Right renal pelvis (tissue), 4 donors: Measurements from ENCODE around the gene IKBKE. TPM values are rescaled to one million over a fixed set of nuclear protein-coding genes. Genes with fewer than 3 reads are reported as not detected.

Source experiments
- DNase-seq, 4 donors: peaks; one replicate each; pipeline ENCODE4 v3.0.0-alpha.2; 2013; ENCODE audit warnings: low read depth in 4 of 4, low spot score in 3 of 4, missing footprints in 1 of 4
- polyA plus RNA-seq, 4 donors: library from polyadenylated mRNA; unstranded; fragments of 120-200 nt; gene quantifications; one replicate each; pipeline ENCODE4 v1.2.1, GENCODE V29; 2013; ENCODE audit not compliant: insufficient read length in 4 of 4

The IKBKE gene
- 1 to 10 TPM; 4.3 to 4.9 (median 4.6) TPM for polyA plus RNA-seq

DNA sequence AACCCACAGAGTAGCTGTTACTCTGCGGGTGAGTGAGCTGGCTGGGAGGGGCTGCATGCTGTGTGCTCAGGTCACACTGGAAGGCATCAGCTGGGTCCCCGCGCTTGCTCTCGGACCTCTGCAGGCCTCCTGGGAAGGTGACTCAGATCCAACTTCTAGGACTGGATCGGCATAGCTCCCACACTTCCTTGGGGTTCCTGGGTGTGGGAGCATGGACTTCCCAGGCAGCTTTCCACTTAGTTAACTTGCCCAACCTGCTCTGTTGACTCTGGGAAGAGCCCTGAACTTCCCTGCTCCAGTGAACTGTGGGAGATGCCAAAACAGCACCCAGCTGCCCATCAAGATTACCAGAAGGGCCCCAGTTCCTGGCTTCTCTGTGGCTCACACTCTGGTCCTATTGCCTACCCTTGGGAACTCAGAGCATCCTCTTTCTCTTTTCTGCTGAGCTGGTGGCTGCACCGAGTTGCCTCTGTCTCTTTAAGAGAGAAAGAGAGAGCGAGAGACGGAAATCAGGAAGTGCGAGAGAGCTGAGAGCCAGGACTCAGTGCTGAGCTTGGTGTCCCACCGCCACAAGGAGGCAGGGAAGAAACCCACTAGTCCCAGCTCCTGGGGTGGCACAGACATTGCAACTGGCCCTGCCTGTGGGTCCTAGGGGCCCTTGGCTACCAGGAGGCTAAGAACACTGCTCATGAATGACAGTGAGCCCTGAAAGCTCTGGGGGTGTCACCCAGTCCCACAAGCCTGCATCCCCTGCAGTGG, at the start of gene IKBKE:
IKBKE (plus strand) TSS at position 544 of the 759 bp plus-strand sequence. CDS start 2,752 bp downstream, outside the sequence.
- DNase-seq, result no peak

DNA sequence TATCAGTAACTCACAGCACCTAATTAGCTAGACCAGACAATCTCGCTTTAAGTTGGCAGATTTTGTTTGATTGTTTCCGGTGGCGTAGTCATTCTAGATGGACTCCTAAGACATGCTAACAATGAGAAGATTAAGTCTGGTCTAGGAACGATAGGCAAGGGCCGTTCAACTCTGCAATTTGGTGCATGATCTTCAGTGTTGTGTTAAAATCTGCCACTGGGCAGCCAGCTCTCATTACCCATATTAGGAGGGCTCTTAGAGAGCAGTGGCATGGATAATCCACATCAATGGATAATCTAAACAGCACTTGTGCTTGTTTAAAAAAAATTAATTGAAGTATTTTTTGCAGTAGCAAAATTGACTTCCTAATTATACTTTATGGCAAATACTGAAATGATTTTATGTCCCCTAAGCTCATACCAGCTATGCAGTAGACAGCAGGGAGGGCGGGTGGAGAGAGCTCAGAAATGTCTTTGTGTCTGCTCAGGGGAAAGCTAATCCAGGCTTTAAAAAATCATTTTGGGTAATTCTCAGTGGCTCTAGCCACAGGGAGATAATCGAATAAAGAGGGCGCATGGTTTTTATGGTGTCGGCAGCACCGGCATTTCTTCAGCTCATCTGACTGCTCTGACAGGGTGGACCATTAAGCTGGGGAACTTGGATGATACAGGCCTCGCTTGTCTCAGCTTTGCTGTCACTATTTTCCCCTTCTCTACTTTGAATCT, 48.5 kb upstream of the IKBKE start:
- DNase-seq, result no peak

DNA sequence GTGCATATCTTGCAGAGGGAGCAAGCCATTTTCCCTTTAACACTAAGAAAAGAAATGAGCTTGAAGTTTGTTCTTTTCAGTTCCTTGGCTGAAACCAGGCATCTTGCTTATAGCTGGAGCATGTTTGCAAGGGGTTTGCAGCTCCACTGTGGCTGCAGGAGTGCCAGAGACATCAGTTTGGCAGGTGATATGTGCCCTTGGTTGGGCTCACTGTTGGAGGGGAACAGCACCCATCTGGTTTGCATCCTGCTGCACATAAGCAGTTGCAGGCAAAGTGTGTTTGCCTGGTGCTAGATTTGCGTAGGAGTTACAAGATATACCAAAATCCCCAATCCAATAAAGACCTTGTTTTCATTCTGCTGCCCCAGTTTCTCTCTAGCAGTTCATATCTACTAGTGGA, 47.8 kb upstream of the IKBKE start:
- DNase-seq, result no peak

GRCh38 chr1:206427291-206427690, 43.0 kb upstream of the IKBKE start:
- DNase-seq, result no peak

DNA sequence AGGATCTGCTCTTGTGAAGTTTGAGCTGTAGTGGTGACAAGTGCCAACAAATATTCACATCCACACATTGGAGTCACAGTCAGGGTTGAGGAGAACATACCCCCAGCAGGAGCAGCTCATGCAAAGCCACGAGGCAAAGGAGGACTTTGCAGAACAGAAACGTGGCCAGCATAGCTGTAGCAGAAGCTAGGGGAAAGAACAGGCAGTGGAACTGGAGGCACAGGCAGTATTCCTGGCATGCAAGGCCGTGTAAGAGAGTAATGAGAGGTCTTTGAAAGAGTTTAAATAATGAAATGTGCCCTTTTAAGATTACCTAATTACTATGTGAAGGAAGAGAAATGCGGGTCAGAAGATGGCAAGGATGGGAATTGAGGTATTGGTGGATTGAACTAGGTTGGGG, 40.9 kb upstream of the IKBKE start:
- no peak for DNase-seq

DNA sequence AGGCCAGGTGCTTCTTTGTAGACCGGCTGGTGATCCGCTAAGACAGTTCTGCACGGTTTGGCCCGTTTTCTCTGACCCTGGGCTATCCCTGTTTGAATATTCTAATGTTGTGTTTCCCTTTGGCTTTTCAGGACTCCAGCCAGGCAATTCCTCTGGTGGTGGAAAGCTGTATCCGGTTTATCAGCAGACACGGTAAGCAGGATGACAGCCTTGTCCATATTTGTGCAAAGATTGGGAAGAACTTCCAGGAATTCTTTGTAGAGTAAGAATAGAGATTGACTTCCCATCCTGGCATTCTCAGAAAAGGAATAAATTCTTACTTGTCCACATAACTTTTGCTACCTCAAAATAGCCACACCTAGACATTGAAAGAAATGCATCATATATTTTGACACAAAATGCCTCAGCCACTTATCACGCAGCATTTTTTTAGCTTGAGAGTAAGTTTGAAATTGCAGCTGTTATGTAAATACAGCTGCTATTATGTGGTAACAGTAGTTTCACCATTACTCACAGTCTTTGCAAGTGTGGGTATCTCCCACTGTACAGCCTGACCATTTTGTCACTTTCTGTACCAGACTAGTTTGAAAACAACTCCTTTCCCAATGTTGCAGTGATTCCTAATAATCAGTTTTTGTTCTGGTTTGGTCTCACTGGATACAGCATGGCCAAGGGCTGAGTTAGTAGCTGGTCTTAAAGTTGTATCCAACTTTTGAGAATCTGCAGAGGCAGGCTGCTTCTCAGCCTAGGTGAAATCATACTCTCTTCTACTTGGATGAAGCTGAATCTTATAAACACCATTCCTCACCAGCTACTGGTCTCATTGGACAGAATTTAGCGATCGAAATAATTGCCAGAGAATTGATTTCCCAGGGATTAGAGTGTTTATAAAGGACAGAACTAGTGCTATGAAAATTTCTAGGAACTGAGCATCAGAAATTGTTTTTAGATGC, 40.0 kb upstream of the IKBKE start:
- DNase-seq, result no peak

- no peak for DNase-seq
Observed at GRCh38 chr1:206435445-206435844, 34.8 kb upstream of the IKBKE start.

DNA sequence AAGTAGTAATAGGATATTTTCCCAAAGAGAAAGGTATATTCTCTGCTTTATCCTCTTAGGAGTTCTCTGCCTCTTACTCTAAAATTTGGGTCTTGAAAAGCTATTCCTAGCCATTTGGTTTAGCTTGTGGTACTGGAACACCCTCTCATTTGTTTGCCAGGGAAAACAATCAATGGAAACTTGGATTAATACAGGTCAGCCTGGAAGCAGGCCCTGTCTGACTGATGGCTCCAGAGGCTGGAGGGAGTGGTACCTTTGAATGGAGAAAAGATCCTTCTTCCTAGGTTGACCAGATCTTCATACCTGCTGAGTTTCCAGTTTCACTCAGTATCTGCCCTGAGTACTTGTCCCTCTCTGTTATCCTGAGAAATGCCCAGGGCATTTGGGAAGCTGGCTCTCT, 31.7 kb upstream of the IKBKE start:
- no peak for DNase-seq

DNA sequence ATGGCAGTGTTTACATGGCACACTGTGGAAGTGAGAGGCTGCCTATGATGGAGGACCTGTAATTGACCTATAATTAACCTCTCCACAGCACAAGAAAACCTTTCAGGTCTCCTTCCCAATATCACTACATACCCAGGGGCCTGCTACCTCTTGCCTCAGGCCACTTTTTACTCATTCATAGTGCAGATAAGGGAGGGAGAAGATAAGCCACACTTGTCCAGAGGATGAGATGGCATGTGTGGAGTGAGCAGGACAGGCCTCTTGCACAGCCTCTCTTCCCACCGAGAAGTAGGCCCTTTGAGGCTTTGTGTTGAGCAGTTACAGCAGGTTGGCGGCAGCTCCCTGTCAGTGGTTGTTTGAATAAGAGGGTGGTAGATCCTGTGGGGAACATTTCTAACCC, 31.1 kb upstream of the IKBKE start:
- no peak for DNase-seq

DNA sequence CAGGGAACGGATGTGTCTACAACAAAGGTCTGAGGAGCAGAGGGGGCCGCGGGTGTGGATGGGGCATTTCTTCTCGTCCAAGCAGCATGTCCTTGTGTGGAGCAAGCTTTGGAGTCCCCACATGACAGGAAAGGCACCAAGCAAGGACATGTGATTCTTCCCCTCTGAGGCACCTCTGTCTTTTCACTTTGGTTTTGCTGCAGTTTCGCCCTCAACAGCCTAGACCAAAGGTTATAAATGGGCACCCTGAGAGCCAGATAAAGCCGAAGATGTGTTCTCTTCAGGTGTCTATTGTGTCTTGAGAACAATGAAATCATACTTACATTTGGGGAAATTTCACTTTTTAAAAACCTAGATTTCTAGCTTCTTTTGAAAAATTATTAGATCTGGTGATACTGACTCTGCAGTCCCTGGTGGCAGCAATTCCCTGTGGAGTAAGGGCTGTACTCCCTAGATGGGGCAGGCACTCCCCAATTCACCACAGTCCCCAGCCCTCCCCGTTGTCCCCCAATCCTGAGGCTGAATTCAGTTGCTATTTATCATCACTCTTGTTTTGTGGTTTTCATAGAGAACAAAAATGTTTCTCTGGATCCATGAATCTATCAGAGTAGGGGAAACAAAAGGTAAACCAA, 28.8 kb upstream of the IKBKE start:
- DNase-seq, result no peak

- no peak for DNase-seq
Observed at GRCh38 chr1:206442101-206442500, 28.2 kb upstream of the IKBKE start.

GRCh38 chr1:206445116-206445515, 25.2 kb upstream of the IKBKE start:
- no peak for DNase-seq

- no peak for DNase-seq
Observed at GRCh38 chr1:206445911-206446356, 24.3 kb upstream of the IKBKE start.

- DNase-seq, result no peak
Observed at GRCh38 chr1:206446688-206447421, 23.4 kb upstream of the IKBKE start.

DNA sequence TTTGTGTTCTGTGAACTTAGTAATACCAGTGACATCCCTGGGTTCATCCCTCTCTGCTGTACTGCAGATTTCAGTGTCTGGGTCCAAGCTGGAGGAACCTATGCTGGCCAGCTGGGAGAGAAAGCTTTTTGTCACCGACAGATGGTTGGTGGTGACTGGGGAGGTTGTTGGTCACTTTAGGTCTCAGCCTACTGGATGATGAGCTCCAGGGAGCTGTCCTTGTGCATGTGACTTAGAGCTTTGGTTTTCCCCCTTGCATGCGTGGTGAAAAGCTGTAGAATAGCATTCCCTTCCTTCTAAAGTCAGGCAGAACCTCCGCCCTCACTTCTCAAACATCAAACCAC, 22.9 kb upstream of the IKBKE start:
- no peak for DNase-seq

GRCh38 chr1:206447792-206448191, 22.5 kb upstream of the IKBKE start:
- DNase-seq, result no peak

DNA sequence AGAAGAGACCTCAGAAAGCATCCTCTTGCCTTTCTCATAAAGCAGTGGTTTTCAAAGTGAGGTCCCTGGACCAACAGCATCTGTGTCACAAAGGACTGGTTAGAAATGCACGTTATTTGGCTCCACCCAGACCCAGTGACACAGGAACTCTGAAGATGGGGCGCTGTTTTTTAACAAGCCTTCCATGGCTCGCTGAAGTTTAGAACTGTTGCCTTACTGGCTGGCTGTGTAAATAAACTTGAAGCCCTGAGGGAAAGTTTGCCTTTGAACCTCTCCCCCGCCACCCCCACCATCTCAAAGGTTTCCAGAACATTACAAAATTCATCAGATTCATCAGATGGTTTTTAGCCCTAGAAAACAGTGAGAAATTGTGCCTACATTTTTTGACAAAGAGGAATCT, 21.8 kb upstream of the IKBKE start:
- DNase-seq, result no peak

- no peak for DNase-seq
Observed at GRCh38 chr1:206449565-206449964, 20.7 kb upstream of the IKBKE start.

DNA sequence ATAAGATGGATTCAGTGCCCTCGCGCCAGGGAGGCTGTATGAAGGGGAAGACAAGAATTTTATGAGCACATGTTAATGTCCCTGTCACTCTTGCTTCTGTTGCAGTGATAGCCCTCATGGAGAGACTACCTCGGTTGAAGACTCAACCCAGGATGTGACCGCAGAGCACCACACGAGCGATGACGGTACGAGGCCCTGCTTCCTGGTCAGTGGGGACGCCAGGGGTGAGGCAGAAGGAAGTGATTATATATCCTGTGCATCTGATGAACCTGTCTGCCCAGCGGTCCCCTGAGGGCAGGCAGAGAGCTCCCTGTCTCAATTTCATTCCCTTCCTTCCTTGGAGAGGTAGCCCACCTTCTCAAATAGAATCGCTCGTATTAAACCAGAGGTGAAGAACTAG, 20.0 kb upstream of the IKBKE start:
- no peak for DNase-seq

- no peak for DNase-seq
Observed at GRCh38 chr1:206451134-206451686, 19.1 kb upstream of the IKBKE start.
